GM12878 (cell line): ENCODE measurements around the gene BCR. TPM values are rescaled to one million over a fixed set of nuclear protein-coding genes. Genes with fewer than 3 reads are reported as not detected.

Source experiments
- ATAC-seq: fragments of 200-7000 bp; cut with Tn5 transposase; 3 replicates; pipeline ENCODE4 v1.9.1; 2020; ENCODE audit warnings: mild to moderate bottlenecking, moderate library complexity
- BruUV-seq: library from RNA; stranded (reverse); fragments of 400-500 nt; replicated peaks from 2 replicates; lab custom pipeline; 2021; lab: Mats Ljungman, UMichigan
- CTCF ChIA-PET: fragments of 300-600 bp; sonication (Branson Sonifier 250); formaldehyde crosslinking; extraction: SDS; loops from one replicate; lab custom pipeline; 2021; ENCODE audit warnings: inconsistent platforms; lab: Yijun Ruan, JAX
- POLR2A ChIA-PET: fragments of 350-600 bp; formaldehyde crosslinking; extraction: SDS; loops from one replicate; lab custom pipeline; 2021; ENCODE audit warnings: inconsistent platforms; lab: Charles Lee
- RAD21 ChIA-PET: fragments of 300-600 bp; sonication (Branson Sonifier 250); formaldehyde crosslinking; loops from one replicate; lab custom pipeline; 2023; ENCODE audit warnings: antibody characterized with exemption; ENCODE audit not compliant: unreplicated experiment; lab: Charles Lee
- SMC1A ChIA-PET: fragments of 300-600 bp; sonication (Branson Sonifier 250); formaldehyde crosslinking; loops from one replicate; lab custom pipeline; 2023; ENCODE audit not compliant: unreplicated experiment, uncharacterized antibody; lab: Charles Lee
- DNase-seq: peaks from one replicate; pipeline ENCODE4 v3.0.0-alpha.2; 2011; ENCODE audit warnings: low read depth, low spot score
- FAIRE-seq: peaks from 3 replicates; lab custom pipeline; 2011; peaks lifted over from hg19 to GRCh38; lab: Jason Lieb, UNC
- H2AFZ ChIP-seq: 2 replicates; pipeline ENCODE4 v1.6.0; 2011; ENCODE audit warnings: low read depth, low read length, control low read depth; ENCODE audit not compliant: control insufficient read depth
- H3K27ac ChIP-seq: 2 replicates; pipeline ENCODE4 v1.5.1; 2011; ENCODE audit warnings: control low read depth; ENCODE audit not compliant: control insufficient read depth, insufficient read depth
- H3K27me3 ChIP-seq, 2 experiments: replicated peaks in 1 of 2; 2 replicates each; pipeline versions ENCODE4 v1.6.0 to v1.6.1; 2011; ENCODE audit warnings: low read length in 1 of 2; ENCODE audit not compliant: control insufficient read depth in 2 of 2, insufficient read depth in 2 of 2
- H3K36me3 ChIP-seq, 2 experiments: 2 replicates each; pipeline ENCODE4 v1.5.1; 2011; ENCODE audit warnings: low read length in 1 of 2; ENCODE audit not compliant: control insufficient read depth in 2 of 2, insufficient read depth in 2 of 2
- H3K4me1 ChIP-seq: 2 replicates; pipeline ENCODE4 v1.6.1; 2011; ENCODE audit warnings: mild to moderate bottlenecking, low read length, moderate library complexity, mixed read lengths; ENCODE audit not compliant: control insufficient read depth, insufficient read depth
- H3K4me2 ChIP-seq: 2 replicates; pipeline ENCODE4 v1.6.0; 2011; ENCODE audit warnings: control low read depth; ENCODE audit not compliant: control insufficient read depth, insufficient read depth
- H3K4me3 ChIP-seq: fragments of 200-600 bp; sonication (generic); 2 replicates; pipeline ENCODE4 v1.5.1; 2016
- H3K79me2 ChIP-seq: 2 replicates; pipeline ENCODE4 v1.6.0; 2011; ENCODE audit warnings: low read length; ENCODE audit not compliant: control insufficient read depth, insufficient read depth
- H3K9ac ChIP-seq: 2 replicates; pipeline ENCODE4 v1.8.0; 2011; ENCODE audit warnings: low read length, control low read depth, mixed read lengths; ENCODE audit not compliant: control insufficient read depth, insufficient read depth
- H3K9me3 ChIP-seq: replicated peaks from 3 replicates; pipeline ENCODE4 v1.5.1; 2011; ENCODE audit warnings: mild to moderate bottlenecking, low read length; ENCODE audit not compliant: control insufficient read depth, insufficient read depth
- H4K20me1 ChIP-seq: 2 replicates; pipeline ENCODE4 v1.6.0; 2011; ENCODE audit not compliant: control insufficient read depth, insufficient read depth
- BHLHE40 ChIP-seq, 2 experiments: fragments of 450-650 bp in 1 of 2; IDR thresholded peaks; 2 replicates each; pipeline ENCODE4 v1.6.1; 2011 to 2017; ENCODE audit warnings: low read depth in 2 of 2, borderline replicate concordance in 1 of 2, improper control_type of control experiment in 1 of 2, low read length in 1 of 2, mild to moderate bottlenecking in 1 of 2
- CTCF ChIP-seq, 3 experiments: IDR thresholded peaks in 2 of 3; conservative IDR thresholded peaks in 1 of 3; 2 replicates each; pipeline ENCODE4 v1.5.1; 2011; ENCODE audit warnings: low read depth in 3 of 3, low read length in 3 of 3, mild to moderate bottlenecking in 3 of 3, control low read depth in 2 of 3, moderate library complexity in 2 of 3, inconsistent platforms in 1 of 3, mixed read lengths in 1 of 3; ENCODE audit not compliant: control insufficient read depth in 2 of 3, insufficient read depth in 1 of 3; ENCODE audit errors: extremely low read depth in 1 of 3
- EED ChIP-seq: sonication (generic); IDR thresholded peaks from 2 replicates; pipeline ENCODE4 v1.6.1; 2016; ENCODE audit warnings: antibody characterized with exemption, low read depth
- IKZF1 ChIP-seq: fragments of 450-650 bp; conservative IDR thresholded peaks from 2 replicates; pipeline ENCODE4 v1.6.1; 2017; ENCODE audit warnings: antibody characterized with exemption, mild to moderate bottlenecking
- NFIC ChIP-seq: IDR thresholded peaks from 2 replicates; pipeline ENCODE4 v1.6.1; 2012; ENCODE audit warnings: low read depth, mild to moderate bottlenecking, inconsistent platforms, low read length, moderate library complexity
- NFYB ChIP-seq: IDR thresholded peaks from 2 replicates; pipeline ENCODE4 v1.6.1; 2011; ENCODE audit warnings: low read depth, mild to moderate bottlenecking, low read length, improper control_type of control experiment, moderate library complexity; ENCODE audit not compliant: insufficient read depth
- NR2C1 ChIP-seq: fragments of 450-650 bp; IDR thresholded peaks from 2 replicates; pipeline ENCODE4 v1.6.1; 2017; ENCODE audit warnings: antibody characterized with exemption, mild to moderate bottlenecking, moderate library complexity
- RAD21 ChIP-seq: IDR thresholded peaks from 2 replicates; pipeline ENCODE4 v1.6.1; 2011; ENCODE audit warnings: mild to moderate bottlenecking, low read depth, low read length, moderate library complexity; ENCODE audit not compliant: insufficient read depth
- RUNX3 ChIP-seq: IDR thresholded peaks from 2 replicates; pipeline ENCODE4 v1.6.1; 2012; ENCODE audit warnings: low read length, inconsistent platforms
- WGBS: methylation state at CpG from one replicate; pipeline ENCODE4 v1.1.6; 2016; ENCODE audit warnings: low lambda C conversion rate; ENCODE audit not compliant: insufficient replicate concordance, insufficient coverage; ENCODE audit errors: missing lambda C conversion rate; 5-methylcytosine and 5-hydroxymethylcytosine counted together
- in situ Hi-C: fragments of 300-500 bp; cut with MboI; formaldehyde crosslinking; loops from 9 replicates; pipeline ENCODE4 v1.14.3; 2018; ENCODE audit warnings: mixed read lengths
- intact Hi-C: fragments of 100-400 bp; cut with micrococcal nuclease; formaldehyde crosslinking; loops from one replicate; pipeline ENCODE4 v1.14.2; 2022; ENCODE audit not compliant: unreplicated experiment
- polyA plus RNA-seq, 11 experiments: library from polyadenylated mRNA; depleted of rRNA in 4 of 11; unstranded in 6 of 11; stranded (reverse) in 5 of 11; fragments of >200 nt; fragmentation: Nextera tagmentation in 4 of 11; fragmentation: Illumina TruSeq in 1 of 11; extraction: Ambion mirVana in 4 of 11; extraction: Trizol in 1 of 11; gene quantifications; 1 replicate in 1 of 11; 2 replicates in 10 of 11; pipeline versions ENCODE4 v1.2.1 to v1.2.3, GENCODE V29; 2011 to 2016; ENCODE audit warnings: inconsistent platforms in 2 of 11, missing spikeins in 2 of 11, low read depth in 1 of 11
- total RNA-seq, 4 experiments: library from RNA; depleted of rRNA in 3 of 4; stranded (reverse); fragments of >200 nt in 3 of 4; fragmentation: Illumina TruSeq in 1 of 4; extraction: Trizol in 1 of 4; gene quantifications; 2 replicates each; pipeline versions ENCODE4 v1.2.1 to v1.2.3, GENCODE V29; 2013 to 2021

The BCR gene
- total and polyA plus RNA-seq, 10 of the 15 experiments (the other 5 are each of a cell fraction or from before 2014, with no cell fraction given), result 1.7 to 64.7 (median 18.4) TPM

GRCh38 chr22:23240639-23241389, 60.5 kb downstream of the BCR start:
- CTCF ChIA-PET, result interaction anchor here (2.3 kb wide), 1 partner anchor 53 kb away, joined by 7 read pairs; no protein-coding TSS in a partner anchor
- in situ Hi-C loops (no loop called here), intact Hi-C loops (no loop called here)
- Histone ChIP-seq H3K79me2 (peaks cover 10% of the 10 kb centered on the region), H3K4me2 (no peak overlapping the region), H3K9me3 (no peaks in the 10 kb centered on the region; the same call in 2 of the 3 replicates), H3K36me3 (peaks cover 0 to 3% of the 10 kb centered on the region in 2 experiments; a peak in 2 of 4 replicates), H3K27ac (no peak overlapping the region), H3K27me3 (no peaks in the 10 kb centered on the region), H2AFZ (no peak overlapping the region), H3K4me1 (peaks cover 40% of the 10 kb centered on the region), H4K20me1 (no peaks in the 10 kb centered on the region), H3K9ac (no peak overlapping the region), H3K4me3 (no peak overlapping the region)
- ATAC-seq (peak; percentile 27), DNase-seq (no peak), FAIRE-seq (no peak)
- WGBS, result 47% methylated on average over 13 of the region's 13 CpGs
- POLR2A ChIA-PET, result no interaction called here
- RAD21 ChIA-PET, result no interaction called here
- peak in 1 of 2 experiments; percentile 55; a peak in 1 of 4 replicates for TF ChIP-seq BHLHE40 (IDR thresholded peaks at IDR 0.05; ENCODE audit: borderline replicate concordance in 1 of 2, low read depth in 2 of 2, low read length in 1 of 2)
- 0 out of 2 replicates have a peak, but pooled peaks have one; percentile 24 for TF ChIP-seq RAD21
- TF ChIP-seq EED, result peak; percentile 5; the same call in 1 of the 2 replicates
- TF ChIP-seq CTCF (IDR thresholded peaks at IDR 0.05 in 2 of 3, conservative IDR thresholded peaks at IDR 0.05 in 1 of 3; ENCODE audit: control insufficient read depth in 2 of 3, extremely low read depth in 1 of 3, insufficient read depth in 1 of 3, low read depth in 3 of 3, low read length in 3 of 3), result peak in 2 of 3 experiments; percentile 32 to 33; a peak in 3 of 6 replicates
- TF ChIP-seq NFYB, result no peak
- TF ChIP-seq RUNX3, result peak; percentile 24; the same call in 1 of the 2 replicates
- no peak for TF ChIP-seq NR2C1
- no peak for TF ChIP-seq NFIC
- TF ChIP-seq IKZF1, result 0 out of 2 replicates have a peak, but pooled peaks have one; percentile 15
- SMC1A ChIA-PET, result interaction anchor here (1.5 kb wide), 1 partner anchor 60 kb away, joined by 3 read pairs; no protein-coding TSS in a partner anchor
- no TSS peak for BruUV-seq
